ENCODE measurements around the gene ZNF362.

- TF ChIP-seq CTCF (IDR thresholded peaks at IDR 0.05) = no peak
- no peak for TF ChIP-seq POLR2A (IDR thresholded peaks at IDR 0.05)
Measured at GRCh38 chr1:33281554-33282303, 25.4 kb downstream of the ZNF362 start.

Data from thyroid gland (tissue), 4 donors.